HepG2 (cell line): ENCODE results near the gene GLI3. TPM values are rescaled to one million over a fixed set of nuclear protein-coding genes. Genes with fewer than 3 reads are reported as not detected.

ENCODE experiments used
- ATAC-seq: fragments of 200-7000 bp; cut with Tn5 transposase; 3 replicates; pipeline ENCODE4 v1.9.1; 2020; ENCODE audit warnings: mild to moderate bottlenecking, moderate library complexity
- BruUV-seq: library from RNA; stranded (reverse); fragments of 400-500 nt; replicated peaks from 2 replicates; lab custom pipeline; 2021; lab: Mats Ljungman, UMichigan
- CTCF ChIA-PET: fragments of 300-600 bp; formaldehyde crosslinking; extraction: SDS; loops from one replicate; lab custom pipeline; 2021; ENCODE audit warnings: low total read pairs, inconsistent platforms, low intra/inter-chr PET ratio; lab: Yijun Ruan, JAX
- POLR2A ChIA-PET: fragments of 350-600 bp; sonication (Branson Sonifier 250); formaldehyde crosslinking; loops from one replicate; lab custom pipeline; 2020; ENCODE audit warnings: antibody characterized with exemption, inconsistent platforms; lab: Yijun Ruan, JAX
- DNase-seq: peaks from one replicate; pipeline ENCODE4 v3.0.0-alpha.2; 2015; ENCODE audit warnings: low spot score
- FAIRE-seq: peaks from 3 replicates; lab custom pipeline; 2011; peaks lifted over from hg19 to GRCh38; lab: Jason Lieb, UNC
- H2AFZ ChIP-seq: one replicate; pipeline ENCODE4 v1.6.1; 2011; ENCODE audit warnings: low read length, inconsistent platforms
- H3K27ac ChIP-seq: fragments of 300-600 bp; 3 replicates; pipeline ENCODE4 v1.8.0; 2011; ENCODE audit warnings: mixed run types, mild to moderate bottlenecking, mixed read lengths, low read length, inconsistent platforms; ENCODE audit not compliant: insufficient read depth; ENCODE audit errors: extremely low read length
- H3K27me3 ChIP-seq, 2 experiments: fragments of 200-600 bp in 1 of 2; 2 replicates in 1 of 2; 3 replicates in 1 of 2; pipeline versions ENCODE4 v1.6.0 to v1.8.0; 2011; ENCODE audit warnings: low read length in 2 of 2, mild to moderate bottlenecking in 2 of 2, moderate library complexity in 2 of 2, inconsistent platforms in 1 of 2; ENCODE audit not compliant: insufficient read depth in 2 of 2, control insufficient read depth in 1 of 2
- H3K36me3 ChIP-seq, 2 experiments: fragments of 200-600 bp in 1 of 2; replicated peaks in 1 of 2; 2 replicates in 1 of 2; 3 replicates in 1 of 2; pipeline versions ENCODE4 v1.5.1 to v1.8.0; 2011; ENCODE audit warnings: low read length in 2 of 2, inconsistent platforms in 1 of 2; ENCODE audit not compliant: insufficient read depth in 2 of 2, control insufficient read depth in 1 of 2
- H3K4me1 ChIP-seq: 2 replicates; pipeline ENCODE4 v1.5.1; 2012; ENCODE audit warnings: low read length, inconsistent platforms; ENCODE audit not compliant: insufficient read depth
- H3K4me2 ChIP-seq: 2 replicates; pipeline ENCODE4 v1.6.0; 2011; ENCODE audit warnings: low read depth, low read length, inconsistent platforms
- H3K4me3 ChIP-seq, 3 experiments: fragments of 200-600 bp in 1 of 3; sonication (generic), shearing (Covaris generic) in 1 of 3; replicated peaks in 1 of 3; 2 replicates each; pipeline ENCODE4 v1.5.1; 2011 to 2016; ENCODE audit warnings: low read length in 3 of 3, inconsistent platforms in 2 of 3, low read depth in 2 of 3, mild to moderate bottlenecking in 2 of 3, control low read depth in 1 of 3, mixed read lengths in 1 of 3; ENCODE audit not compliant: insufficient read depth in 1 of 3
- H3K79me2 ChIP-seq: one replicate; pipeline ENCODE4 v1.6.1; 2011; ENCODE audit warnings: low read length, inconsistent platforms; ENCODE audit not compliant: insufficient read depth
- H3K9ac ChIP-seq: 2 replicates; pipeline ENCODE4 v1.6.0; 2011; ENCODE audit warnings: mild to moderate bottlenecking, low read depth, low read length, inconsistent platforms; ENCODE audit not compliant: insufficient read depth
- H3K9me3 ChIP-seq: 2 replicates; pipeline ENCODE4 v1.5.1; 2012; ENCODE audit warnings: mild to moderate bottlenecking, low read length
- H4K20me1 ChIP-seq: 2 replicates; pipeline ENCODE4 v1.6.0; 2011; ENCODE audit warnings: inconsistent platforms, mild to moderate bottlenecking, low read length, moderate library complexity; ENCODE audit not compliant: insufficient read depth
- EED ChIP-seq: sonication (generic); formaldehyde crosslinking; IDR thresholded peaks from 2 replicates; pipeline ENCODE4 v1.5.0; 2020; ENCODE audit warnings: mild to moderate bottlenecking, missing genetic modification reagents
- HNF4G ChIP-seq, 2 experiments: sonication (generic) in 1 of 2; formaldehyde crosslinking in 1 of 2; IDR thresholded peaks; 2 replicates each; pipeline versions ENCODE4 v1.4.0 to v1.6.1; 2011 to 2020; ENCODE audit warnings: borderline replicate concordance in 2 of 2, low read depth in 2 of 2, mild to moderate bottlenecking in 2 of 2, low read length in 1 of 2, missing genetic modification reagents in 1 of 2, moderate library complexity in 1 of 2
- HOXA3 ChIP-seq: sonication (generic); formaldehyde crosslinking; IDR thresholded peaks from 2 replicates; pipeline ENCODE4 v1.5.0; 2020; ENCODE audit warnings: missing genetic modification reagents
- PCBP2 ChIP-seq: fragments of 200-400 bp; formaldehyde crosslinking; optimal IDR thresholded peaks from 2 replicates; pipeline ENCODE3; 2018; ENCODE audit warnings: low read length, low read depth; ENCODE audit not compliant: poor library complexity, severe bottlenecking
- RBAK ChIP-seq: sonication (generic); formaldehyde crosslinking; IDR thresholded peaks from 2 replicates; pipeline ENCODE4 v1.5.1; 2020; ENCODE audit warnings: mild to moderate bottlenecking, missing genetic modification reagents
- WGBS: methylation state at CpG from one replicate; pipeline ENCODE4 v1.1.6; 2017; ENCODE audit warnings: low lambda C conversion rate; 5-methylcytosine and 5-hydroxymethylcytosine counted together
- in situ Hi-C: cut with HindIII; loops from 2 replicates; pipeline ENCODE4 v1.10.0; 2017; ENCODE audit warnings: low pct_unique_long_range_greater_than_20kb; ENCODE audit not compliant: extremely low pct_ligation_motif_present
- intact Hi-C: fragments of 100-400 bp; cut with micrococcal nuclease; formaldehyde crosslinking; loops from one replicate; pipeline ENCODE4 v1.10.0; 2022; ENCODE audit not compliant: unreplicated experiment
- polyA plus RNA-seq, 8 experiments: library from polyadenylated mRNA; depleted of rRNA in 3 of 8; stranded (reverse) in 7 of 8; unstranded in 1 of 8; fragments of >200 nt; fragmentation: Illumina TruSeq in 4 of 8; extraction: Trizol in 4 of 8; gene quantifications; 2 replicates each; pipeline versions ENCODE4 v1.2.1 to v1.2.3, GENCODE V29; 2011 to 2016; ENCODE audit warnings: low read depth in 4 of 8, missing spikeins in 1 of 8, mixed read lengths in 1 of 8; ENCODE audit not compliant: insufficient read depth in 1 of 8
- total RNA-seq, 5 experiments: library from RNA; depleted of rRNA; stranded (reverse); fragments of >200 nt; fragmentation: Illumina TruSeq; extraction: Trizol; gene quantifications; 2 replicates each; pipeline ENCODE4 v1.2.3, GENCODE V29; 2016; ENCODE audit warnings: low read depth in 1 of 5
- TF ChIP-seq, protein P1 (sequence below): sonication (generic); formaldehyde crosslinking; IDR thresholded peaks from 2 replicates; pipeline ENCODE4 v1.5.0; 2020; ENCODE audit warnings: mild to moderate bottlenecking, missing genetic modification reagents, moderate library complexity
- TF ChIP-seq, protein P2 (sequence below): sonication (generic); formaldehyde crosslinking; IDR thresholded peaks from 2 replicates; pipeline ENCODE4 v1.4.0; 2020; ENCODE audit warnings: missing genetic modification reagents, borderline replicate concordance

Gene GLI3
- total and polyA plus RNA-seq, 2 of the 13 experiments (the other 11 are each of a cell fraction or from before 2014, with no cell fraction given): not detected

DNA sequence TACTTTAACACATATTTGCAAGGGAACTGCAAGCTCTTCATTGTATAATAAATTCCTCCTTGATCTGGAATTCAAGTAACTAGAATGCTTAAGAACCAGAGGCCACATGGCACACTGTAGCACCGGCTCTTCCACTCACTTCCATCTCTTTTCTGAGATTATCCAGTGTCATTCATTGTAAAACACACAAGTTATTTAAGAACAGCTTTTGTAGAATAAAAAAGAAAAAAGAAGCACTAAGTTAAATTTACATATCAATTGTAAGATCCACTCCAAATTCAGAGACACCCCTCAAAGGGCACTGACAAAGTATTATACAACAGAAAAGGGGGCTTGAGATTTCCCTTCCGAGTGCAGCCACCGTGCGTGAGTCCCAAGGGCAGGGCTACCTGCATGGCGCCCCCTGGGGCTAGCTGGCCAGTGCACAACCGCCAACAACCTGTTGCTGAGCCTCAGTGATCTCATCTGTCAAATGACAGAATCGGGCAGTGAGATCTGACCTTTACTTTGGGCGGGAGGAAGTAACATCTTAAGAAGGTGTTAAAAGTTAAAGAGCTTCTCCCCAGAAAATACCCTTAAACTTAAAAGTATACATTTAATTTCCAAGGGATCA is 12.5 kb downstream of the GLI3 start:
- H2AFZ ChIP-seq: no peak overlapping the region
- ATAC-seq (no peak), DNase-seq (no peak), FAIRE-seq (no peak)
- in situ Hi-C loops (no loop called here), intact Hi-C loops (no loop called here)
- no peaks in the 10 kb centered on the region for H3K4me1 ChIP-seq
- no TSS peak for BruUV-seq
- H3K4me3 ChIP-seq: no peak overlapping the region
- TF ChIP-seq, protein P1, sequence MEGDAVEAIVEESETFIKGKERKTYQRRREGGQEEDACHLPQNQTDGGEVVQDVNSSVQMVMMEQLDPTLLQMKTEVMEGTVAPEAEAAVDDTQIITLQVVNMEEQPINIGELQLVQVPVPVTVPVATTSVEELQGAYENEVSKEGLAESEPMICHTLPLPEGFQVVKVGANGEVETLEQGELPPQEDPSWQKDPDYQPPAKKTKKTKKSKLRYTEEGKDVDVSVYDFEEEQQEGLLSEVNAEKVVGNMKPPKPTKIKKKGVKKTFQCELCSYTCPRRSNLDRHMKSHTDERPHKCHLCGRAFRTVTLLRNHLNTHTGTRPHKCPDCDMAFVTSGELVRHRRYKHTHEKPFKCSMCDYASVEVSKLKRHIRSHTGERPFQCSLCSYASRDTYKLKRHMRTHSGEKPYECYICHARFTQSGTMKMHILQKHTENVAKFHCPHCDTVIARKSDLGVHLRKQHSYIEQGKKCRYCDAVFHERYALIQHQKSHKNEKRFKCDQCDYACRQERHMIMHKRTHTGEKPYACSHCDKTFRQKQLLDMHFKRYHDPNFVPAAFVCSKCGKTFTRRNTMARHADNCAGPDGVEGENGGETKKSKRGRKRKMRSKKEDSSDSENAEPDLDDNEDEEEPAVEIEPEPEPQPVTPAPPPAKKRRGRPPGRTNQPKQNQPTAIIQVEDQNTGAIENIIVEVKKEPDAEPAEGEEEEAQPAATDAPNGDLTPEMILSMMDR: peak; percentile 7; the same call in 1 of the 2 replicates
- TF ChIP-seq RBAK (CRISPR knock-in tag): no peak
- POLR2A ChIA-PET: no interaction called here
- no peak overlapping the region for H3K9ac ChIP-seq
- H3K27ac ChIP-seq: no peak overlapping the region
- no peaks in the 10 kb centered on the region for H3K9me3 ChIP-seq
- peaks cover 4 to 31% of the 10 kb centered on the region in 2 experiments; a peak in 4 of 5 replicates for H3K27me3 ChIP-seq
- H4K20me1 ChIP-seq: no peaks in the 10 kb centered on the region
- CTCF ChIA-PET: no interaction called here
- no peaks in the 10 kb centered on the region for H3K79me2 ChIP-seq
- H3K4me2 ChIP-seq: no peak overlapping the region
- H3K36me3 ChIP-seq: no peaks in the 10 kb centered on the region
- WGBS: 17% methylated on average over 8 of the region's 8 CpGs

DNA sequence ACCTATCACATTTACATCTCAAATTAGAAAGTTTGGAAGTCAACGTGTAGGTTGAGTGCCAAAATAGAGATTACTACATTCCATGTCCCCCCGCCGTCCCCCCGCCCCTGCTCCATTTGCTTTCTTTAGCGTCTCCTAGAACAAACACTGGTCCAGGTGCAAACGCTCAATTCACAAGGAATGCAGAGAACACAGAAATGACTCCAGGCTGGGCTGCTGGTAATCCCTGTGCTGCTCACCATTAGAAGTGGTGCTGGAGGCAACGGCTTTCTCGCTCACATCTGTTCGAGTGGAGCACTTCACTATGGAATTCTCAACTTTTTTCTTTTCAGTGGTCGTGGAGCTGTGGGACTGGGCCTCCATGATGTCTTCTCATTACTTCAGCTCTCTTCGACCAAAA is 14.1 kb downstream of the GLI3 start:
- no peak overlapping the region for H3K4me3 ChIP-seq
- H3K36me3 ChIP-seq: no peaks in the 10 kb centered on the region
- ChIA-PET CTCF (no interaction called here), POLR2A (no interaction called here)
- H3K27ac ChIP-seq: no peak overlapping the region
- no TSS peak for BruUV-seq
- H3K79me2 ChIP-seq: no peaks in the 10 kb centered on the region
- TF ChIP-seq PCBP2 (no peak), HOXA3 (CRISPR knock-in tag) (no peak), EED (CRISPR knock-in tag) (no peak), HNF4G (IDR thresholded peaks at IDR 0.05; ENCODE audit: borderline replicate concordance, low read depth, low read length) (no peak), HNF4G (CRISPR knock-in tag; IDR thresholded peaks at IDR 0.05; ENCODE audit: borderline replicate concordance, low read depth) (no peak)
- TF ChIP-seq, protein P2, sequence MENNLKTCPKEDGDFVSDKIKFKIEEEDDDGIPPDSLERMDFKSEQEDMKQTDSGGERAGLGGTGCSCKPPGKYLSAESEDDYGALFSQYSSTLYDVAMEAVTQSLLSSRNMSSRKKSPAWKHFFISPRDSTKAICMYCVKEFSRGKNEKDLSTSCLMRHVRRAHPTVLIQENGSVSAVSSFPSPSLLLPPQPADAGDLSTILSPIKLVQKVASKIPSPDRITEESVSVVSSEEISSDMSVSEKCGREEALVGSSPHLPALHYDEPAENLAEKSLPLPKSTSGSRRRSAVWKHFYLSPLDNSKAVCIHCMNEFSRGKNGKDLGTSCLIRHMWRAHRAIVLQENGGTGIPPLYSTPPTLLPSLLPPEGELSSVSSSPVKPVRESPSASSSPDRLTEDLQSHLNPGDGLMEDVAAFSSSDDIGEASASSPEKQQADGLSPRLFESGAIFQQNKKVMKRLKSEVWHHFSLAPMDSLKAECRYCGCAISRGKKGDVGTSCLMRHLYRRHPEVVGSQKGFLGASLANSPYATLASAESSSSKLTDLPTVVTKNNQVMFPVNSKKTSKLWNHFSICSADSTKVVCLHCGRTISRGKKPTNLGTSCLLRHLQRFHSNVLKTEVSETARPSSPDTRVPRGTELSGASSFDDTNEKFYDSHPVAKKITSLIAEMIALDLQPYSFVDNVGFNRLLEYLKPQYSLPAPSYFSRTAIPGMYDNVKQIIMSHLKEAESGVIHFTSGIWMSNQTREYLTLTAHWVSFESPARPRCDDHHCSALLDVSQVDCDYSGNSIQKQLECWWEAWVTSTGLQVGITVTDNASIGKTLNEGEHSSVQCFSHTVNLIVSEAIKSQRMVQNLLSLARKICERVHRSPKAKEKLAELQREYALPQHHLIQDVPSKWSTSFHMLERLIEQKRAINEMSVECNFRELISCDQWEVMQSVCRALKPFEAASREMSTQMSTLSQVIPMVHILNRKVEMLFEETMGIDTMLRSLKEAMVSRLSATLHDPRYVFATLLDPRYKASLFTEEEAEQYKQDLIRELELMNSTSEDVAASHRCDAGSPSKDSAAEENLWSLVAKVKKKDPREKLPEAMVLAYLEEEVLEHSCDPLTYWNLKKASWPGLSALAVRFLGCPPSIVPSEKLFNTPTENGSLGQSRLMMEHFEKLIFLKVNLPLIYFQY (CRISPR knock-in tag): no peak
- H3K9me3 ChIP-seq: no peaks in the 10 kb centered on the region
- H3K4me2 ChIP-seq: no peak overlapping the region
- WGBS: 6% methylated on average over 11 of the region's 11 CpGs
- no peaks in the 10 kb centered on the region for H4K20me1 ChIP-seq
- H2AFZ ChIP-seq: no peak overlapping the region
- no peaks in the 10 kb centered on the region for H3K4me1 ChIP-seq
- DNase-seq: no peak
- peaks cover 2 to 21% of the 10 kb centered on the region in 2 experiments; a peak in 4 of 5 replicates for H3K27me3 ChIP-seq
- H3K9ac ChIP-seq: no peak overlapping the region
- in situ Hi-C loops: no loop called here
- no peak for FAIRE-seq
- ATAC-seq: no peak
- intact Hi-C loops: no loop called here
